Osteoblast (primary cell): ENCODE results near the gene ZFP36. TPM values are rescaled to one million over a fixed set of nuclear protein-coding genes. Genes with fewer than 3 reads are reported as not detected.

Experiments used
- DNase-seq: peaks from one replicate; pipeline ENCODE4 v3.0.0; 2011; ENCODE audit warnings: low spot score, mixed read lengths; ENCODE audit not compliant: insufficient read length; ENCODE audit errors: missing footprints
- H2AFZ ChIP-seq: 2 replicates; pipeline ENCODE4 v1.6.0; 2011; ENCODE audit warnings: mild to moderate bottlenecking, low read length
- H3K27ac ChIP-seq: 2 replicates; pipeline ENCODE4 v1.5.1; 2011; ENCODE audit warnings: mild to moderate bottlenecking, low read depth, low read length, moderate library complexity
- H3K27me3 ChIP-seq: 2 replicates; pipeline ENCODE4 v1.6.0; 2012; ENCODE audit warnings: mild to moderate bottlenecking, control low read depth, inconsistent platforms, low read length, moderate library complexity; ENCODE audit not compliant: insufficient read depth
- H3K36me3 ChIP-seq: 2 replicates; pipeline ENCODE4 v1.5.1; 2011; ENCODE audit warnings: mild to moderate bottlenecking, low read length, control low read depth, moderate library complexity; ENCODE audit not compliant: insufficient read depth
- H3K4me1 ChIP-seq: 2 replicates; pipeline ENCODE4 v1.5.1; 2011; ENCODE audit warnings: mild to moderate bottlenecking, low read length, control low read depth, moderate library complexity; ENCODE audit not compliant: insufficient read depth
- H3K4me2 ChIP-seq: 2 replicates; pipeline ENCODE4 v1.6.0; 2011; ENCODE audit warnings: mild to moderate bottlenecking, low read length; ENCODE audit not compliant: insufficient read depth
- H3K4me3 ChIP-seq: fragments of 200-600 bp; sonication (generic); 3 replicates; pipeline ENCODE4 v1.5.1; 2012; ENCODE audit warnings: mild to moderate bottlenecking, low read length, inconsistent platforms; ENCODE audit not compliant: insufficient read depth
- H3K79me2 ChIP-seq: 2 replicates; pipeline ENCODE4 v1.6.0; 2012; ENCODE audit warnings: mild to moderate bottlenecking, low read length, control low read depth, inconsistent platforms; ENCODE audit not compliant: insufficient read depth
- H3K9me3 ChIP-seq: 2 replicates; pipeline ENCODE4 v1.5.1; 2011; ENCODE audit warnings: low read depth, low read length, control low read depth
- H4K20me1 ChIP-seq: 2 replicates; pipeline ENCODE4 v1.6.0; 2012; ENCODE audit warnings: mild to moderate bottlenecking, low read length, control low read depth; ENCODE audit not compliant: insufficient read depth
- total RNA-seq: library from RNA; depleted of rRNA; stranded (reverse); fragments of >200 nt; gene quantifications from 2 replicates; pipeline ENCODE4 v1.2.3, GENCODE V29; 2012
- TF ChIP-seq, protein P1 (sequence below): IDR thresholded peaks from 2 replicates; pipeline ENCODE4 v1.5.1; 2011; ENCODE audit warnings: mild to moderate bottlenecking, low read depth, low read length, moderate library complexity; ENCODE audit errors: extremely low read depth

The ZFP36 gene
- total RNA-seq, 1 donor: 6.5 TPM

DNA sequence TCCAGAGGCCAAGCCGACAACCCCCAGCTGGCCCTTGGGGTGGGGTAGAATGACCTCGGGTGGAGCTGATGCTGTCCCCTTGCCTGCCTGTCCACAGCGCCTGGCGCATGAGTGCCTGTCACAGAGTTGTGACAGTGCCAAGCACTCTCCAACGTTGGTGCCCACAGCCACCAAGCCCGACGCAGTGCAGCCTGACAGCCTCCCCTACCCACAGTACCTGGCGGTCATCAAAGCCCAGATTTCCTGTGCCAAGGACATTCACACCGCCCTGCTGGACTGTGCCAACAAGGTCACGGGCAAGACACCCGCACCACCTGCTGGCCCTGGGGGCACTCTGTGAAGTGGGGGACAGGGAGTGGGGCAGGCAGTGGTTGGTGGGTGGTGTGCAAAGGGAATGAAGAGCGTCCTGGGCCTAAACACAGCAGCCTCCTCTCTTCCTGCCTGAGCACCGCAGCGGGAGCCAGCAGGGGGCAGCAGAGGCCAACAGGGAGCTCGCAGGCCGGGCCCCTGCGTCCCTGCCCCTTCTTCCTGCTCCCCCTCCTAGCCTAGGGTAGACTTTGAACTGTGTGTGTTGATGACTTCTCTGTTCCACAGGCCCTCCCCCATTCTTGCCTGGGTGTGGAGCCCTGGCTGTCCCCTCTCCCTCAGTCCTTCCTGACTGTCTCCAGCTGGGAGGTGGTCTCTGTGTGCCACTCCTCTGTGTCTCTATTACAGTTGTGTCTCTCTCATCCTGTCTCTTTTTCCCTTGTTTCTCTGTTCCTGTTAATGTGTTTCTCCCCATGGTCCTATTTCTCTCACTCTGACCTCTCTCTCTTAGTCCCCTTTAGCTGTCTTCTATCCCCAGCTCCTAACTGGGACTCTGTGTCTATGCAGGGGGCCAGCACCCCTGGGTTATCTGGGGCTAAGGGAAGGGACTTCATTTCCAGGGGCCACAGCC lies 9.0 kb upstream of the ZFP36 start:
- Histone ChIP-seq H3K4me3 (no peak overlapping the region), H3K27me3 (no peaks in the 10 kb centered on the region), H3K79me2 (peaks cover 13% of the 10 kb centered on the region), H3K36me3 (peaks cover 21% of the 10 kb centered on the region), H3K9me3 (no peaks in the 10 kb centered on the region), H3K4me2 (peak overlapping the region; percentile 30), H4K20me1 (no peaks in the 10 kb centered on the region), H3K27ac (peak overlapping the region; percentile 94), H2AFZ (peak overlapping the region; percentile 33), H3K4me1 (peaks cover 30% of the 10 kb centered on the region)
- TF ChIP-seq, protein P1, sequence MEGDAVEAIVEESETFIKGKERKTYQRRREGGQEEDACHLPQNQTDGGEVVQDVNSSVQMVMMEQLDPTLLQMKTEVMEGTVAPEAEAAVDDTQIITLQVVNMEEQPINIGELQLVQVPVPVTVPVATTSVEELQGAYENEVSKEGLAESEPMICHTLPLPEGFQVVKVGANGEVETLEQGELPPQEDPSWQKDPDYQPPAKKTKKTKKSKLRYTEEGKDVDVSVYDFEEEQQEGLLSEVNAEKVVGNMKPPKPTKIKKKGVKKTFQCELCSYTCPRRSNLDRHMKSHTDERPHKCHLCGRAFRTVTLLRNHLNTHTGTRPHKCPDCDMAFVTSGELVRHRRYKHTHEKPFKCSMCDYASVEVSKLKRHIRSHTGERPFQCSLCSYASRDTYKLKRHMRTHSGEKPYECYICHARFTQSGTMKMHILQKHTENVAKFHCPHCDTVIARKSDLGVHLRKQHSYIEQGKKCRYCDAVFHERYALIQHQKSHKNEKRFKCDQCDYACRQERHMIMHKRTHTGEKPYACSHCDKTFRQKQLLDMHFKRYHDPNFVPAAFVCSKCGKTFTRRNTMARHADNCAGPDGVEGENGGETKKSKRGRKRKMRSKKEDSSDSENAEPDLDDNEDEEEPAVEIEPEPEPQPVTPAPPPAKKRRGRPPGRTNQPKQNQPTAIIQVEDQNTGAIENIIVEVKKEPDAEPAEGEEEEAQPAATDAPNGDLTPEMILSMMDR: peak; percentile 93
- peak; percentile 99 for DNase-seq

DNA sequence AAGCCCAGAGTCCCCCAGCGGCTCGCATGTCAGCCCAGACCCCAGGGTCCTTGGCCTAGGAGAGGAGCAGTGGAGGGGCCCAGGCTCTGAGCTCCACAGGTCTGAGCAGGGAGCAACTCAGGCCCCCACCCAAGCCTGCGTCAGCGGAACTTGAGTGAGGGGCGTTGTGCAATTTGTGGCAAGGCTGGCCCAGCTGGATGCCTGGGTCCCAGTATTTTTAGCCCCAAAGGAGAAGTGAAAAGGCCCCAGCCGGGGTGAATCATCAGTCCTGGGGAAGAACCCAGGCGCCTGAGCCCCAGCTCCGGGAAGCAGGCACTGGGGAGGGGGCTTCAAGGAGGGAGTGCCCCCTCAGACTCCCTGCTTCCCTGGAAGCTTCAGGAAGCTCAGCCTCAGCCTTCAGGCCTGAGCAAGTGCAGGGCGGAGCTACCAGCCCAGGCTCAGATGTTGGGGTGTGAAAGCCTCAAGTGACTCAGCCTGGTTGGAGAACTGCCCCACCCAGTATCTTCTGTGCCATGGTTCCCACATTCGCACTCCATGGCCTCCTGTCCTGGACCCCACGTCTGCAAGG lies 8.3 kb upstream of the ZFP36 start:
- Histone ChIP-seq H3K79me2 (peaks cover 10% of the 10 kb centered on the region), H3K4me2 (peak overlapping the region; percentile 30), H4K20me1 (no peaks in the 10 kb centered on the region), H3K4me1 (peaks cover 36% of the 10 kb centered on the region), H2AFZ (no peak overlapping the region), H3K27ac (peak overlapping the region; percentile 94), H3K27me3 (no peaks in the 10 kb centered on the region), H3K9me3 (no peaks in the 10 kb centered on the region), H3K4me3 (no peak overlapping the region), H3K36me3 (peaks cover 20% of the 10 kb centered on the region)
- TF ChIP-seq, protein P1: no peak
- DNase-seq: peak; percentile 91

DNA sequence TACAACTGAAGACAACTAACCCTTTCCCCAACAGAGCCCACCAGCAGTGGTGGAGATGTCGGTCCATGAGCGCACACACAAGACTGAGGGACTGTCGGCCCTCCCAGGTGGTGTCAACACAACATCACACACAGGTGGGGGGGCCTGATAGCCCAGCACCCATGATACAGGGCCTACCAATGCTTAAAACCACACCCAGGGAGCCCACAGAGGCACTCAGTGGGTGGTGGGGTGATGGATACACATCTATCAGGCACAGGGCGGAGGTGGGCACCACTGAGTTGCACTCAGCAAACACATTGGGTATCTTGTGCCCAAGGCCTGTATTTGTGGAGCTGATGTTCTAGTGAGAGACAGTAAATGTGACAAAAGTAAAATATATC lies 7.0 kb upstream of the ZFP36 start:
- no peaks in the 10 kb centered on the region for H3K9me3 ChIP-seq
- peaks cover 40% of the 10 kb centered on the region for H3K4me1 ChIP-seq

More for the DNA sequence above, 7.0 kb upstream of the ZFP36 start:
- H2AFZ ChIP-seq: no peak overlapping the region
- peaks cover 4% of the 10 kb centered on the region for H3K79me2 ChIP-seq
- TF ChIP-seq, protein P1: no peak
- DNase-seq: peak; percentile 15
- H3K4me2 ChIP-seq: no peak overlapping the region
- H3K27me3 ChIP-seq: no peaks in the 10 kb centered on the region
- peaks cover 12% of the 10 kb centered on the region for H3K36me3 ChIP-seq
- H4K20me1 ChIP-seq: no peaks in the 10 kb centered on the region
- no peak overlapping the region for H3K4me3 ChIP-seq
- no peak overlapping the region for H3K27ac ChIP-seq
